Measurements from ENCODE around the gene PVR.
"Not testable (repeated sequence)": the region's sequence is repeated elsewhere in the genome, so short reads cannot be mapped to it uniquely, and the experiment has no call there.

Gene PVR

DNA sequence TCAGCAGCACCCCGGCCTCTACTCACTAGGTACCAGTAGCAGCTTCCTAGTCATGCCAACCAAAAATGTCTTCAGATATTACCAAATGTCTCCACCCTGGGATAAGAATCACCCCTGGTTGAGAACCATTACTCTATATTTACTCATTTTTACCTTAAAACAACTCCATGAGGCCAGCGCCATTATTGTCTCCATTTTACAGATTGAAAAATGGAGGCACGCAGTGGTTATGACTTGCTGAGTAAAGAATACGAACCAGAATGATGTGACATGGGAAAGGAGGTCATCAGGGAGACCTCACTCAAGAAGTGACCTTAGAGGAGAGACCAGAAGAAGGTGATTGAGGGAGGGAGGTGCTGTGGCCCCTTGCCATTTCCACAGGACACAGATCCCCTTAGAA is 29.8 kb downstream of the PVR start:
- DNase-seq (ENCODE audit: low read depth in 2 of 2) = no peak

- DNase-seq (ENCODE audit: low read depth in 2 of 2) = no peak
These were observed 31.8 kb downstream of the PVR start for GRCh38 chr19:44675521-44675920.

DNA sequence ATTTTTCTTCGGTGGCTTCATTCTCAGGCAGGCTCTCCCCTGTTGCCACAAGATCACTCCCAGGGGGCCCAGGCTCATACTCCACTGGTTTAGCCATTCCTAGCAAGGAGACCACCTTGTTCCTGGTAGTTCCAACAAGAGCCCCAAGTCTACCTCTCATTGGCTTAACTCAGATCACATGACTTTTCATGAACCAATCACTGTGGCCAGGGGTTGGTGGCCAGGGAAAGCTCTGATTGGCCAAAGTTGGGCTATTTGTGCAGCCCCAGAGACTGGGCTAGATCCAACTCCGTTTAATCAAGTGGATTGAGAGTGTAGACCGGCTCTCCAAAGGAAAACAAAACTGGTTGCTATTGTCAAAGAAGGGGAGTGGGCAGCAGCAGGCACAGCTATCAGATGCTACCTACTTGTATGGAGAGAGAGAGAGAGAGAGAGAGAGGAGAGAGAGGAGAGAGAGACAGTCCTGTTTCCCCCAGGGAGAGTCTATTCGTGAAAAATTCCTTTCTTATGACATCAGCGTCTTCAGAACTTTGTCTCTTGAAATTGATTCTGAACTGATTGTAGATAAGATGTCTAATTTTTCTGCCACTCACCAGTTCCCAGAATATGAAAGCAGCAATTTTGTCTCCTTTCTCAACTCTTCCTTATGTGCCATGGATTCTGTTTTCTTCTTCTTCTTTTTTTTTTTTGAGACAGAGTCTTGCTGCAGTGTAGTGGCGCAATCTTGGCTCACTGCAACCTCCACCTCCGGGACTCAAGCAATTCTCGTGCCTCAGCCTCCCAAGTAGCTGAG is 33.5 kb downstream of the PVR start:
- no peak for DNase-seq (ENCODE audit: low read depth in 2 of 2)

DNA sequence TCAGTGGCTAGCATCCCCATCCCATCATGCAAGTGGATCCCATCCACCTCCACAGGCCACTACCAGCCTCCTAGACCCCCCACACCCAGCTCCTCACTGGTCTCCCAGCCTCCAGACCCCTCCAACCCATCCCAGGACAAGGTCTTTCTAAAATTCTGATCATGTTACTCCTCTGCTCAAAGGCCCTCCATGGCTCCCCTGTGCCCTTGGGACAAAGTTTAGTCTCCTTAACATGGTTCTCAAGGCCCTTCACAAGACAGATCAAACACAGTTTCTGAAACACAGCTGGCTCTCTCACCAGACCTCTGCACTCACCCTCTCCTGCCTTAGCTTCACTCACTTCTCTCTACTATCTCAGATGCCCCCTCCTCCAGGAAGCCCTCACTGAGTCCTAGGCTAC is 36.8 kb downstream of the PVR start:
- DNase-seq (ENCODE audit: low read depth in 2 of 2) = no peak

GRCh38 chr19:44681992-44682790 is 38.5 kb downstream of the PVR start:
- no peak for DNase-seq (ENCODE audit: low read depth in 2 of 2)

DNA sequence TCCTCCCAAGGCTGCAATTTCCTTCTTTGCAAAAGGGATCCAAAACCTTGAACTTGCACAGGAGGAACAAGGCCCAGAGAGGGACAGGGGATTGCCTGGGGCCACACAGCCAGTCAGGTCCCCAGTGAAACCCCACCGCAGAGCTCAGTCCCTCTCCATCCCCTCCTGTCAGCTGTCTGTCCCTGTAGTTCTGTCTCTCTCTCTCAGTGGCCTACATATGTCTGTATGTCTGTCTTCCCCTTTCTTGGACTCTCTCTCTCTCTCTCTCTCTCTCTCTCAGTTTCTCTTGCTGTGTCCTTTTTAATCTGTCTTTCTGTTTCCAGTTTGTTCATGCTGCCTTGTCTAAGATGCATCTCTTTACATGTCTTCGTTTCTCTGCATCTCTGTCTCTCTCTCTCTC is 39.1 kb downstream of the PVR start:
- DNase-seq (ENCODE audit: low read depth in 2 of 2) = no peak

DNA sequence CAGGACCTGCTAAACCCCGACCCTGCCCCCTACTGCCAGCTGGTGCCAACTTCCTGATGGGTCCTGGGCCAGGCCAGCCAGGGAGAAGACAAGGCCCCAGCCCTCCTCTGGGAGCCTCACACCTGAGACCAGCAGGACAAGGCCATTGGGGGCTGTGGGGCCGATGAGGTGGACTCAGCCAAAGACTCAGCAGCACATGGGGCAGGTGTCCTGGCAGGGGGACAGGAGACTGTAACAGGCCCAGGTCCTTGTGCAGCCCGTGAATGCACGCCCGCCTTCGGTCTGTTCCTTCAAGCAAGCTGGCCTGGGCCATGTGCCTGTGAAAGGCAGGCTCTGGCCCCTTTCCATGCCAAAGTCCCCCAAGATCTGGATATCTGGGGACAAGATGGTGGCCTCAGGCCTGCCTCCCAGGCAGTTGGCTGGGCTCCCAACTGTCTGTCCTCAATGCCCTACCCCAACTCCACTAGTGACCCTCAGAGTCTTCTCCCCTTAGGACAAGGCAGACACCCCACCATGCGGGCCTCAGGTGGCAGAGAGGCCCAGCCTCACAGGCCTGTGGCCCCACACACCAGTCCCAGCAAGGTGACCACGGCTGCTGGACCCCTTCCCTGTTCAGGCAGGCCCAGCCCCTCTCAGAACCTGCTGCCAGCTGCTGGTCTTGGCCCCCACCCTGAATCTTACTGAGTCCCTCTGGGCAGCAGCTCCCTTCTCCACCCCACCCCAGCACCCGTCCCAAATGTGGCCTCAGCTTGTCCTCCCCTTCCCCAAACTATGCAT is 39.9 kb downstream of the PVR start:
- DNase-seq (ENCODE audit: low read depth in 2 of 2) = no peak

DNA sequence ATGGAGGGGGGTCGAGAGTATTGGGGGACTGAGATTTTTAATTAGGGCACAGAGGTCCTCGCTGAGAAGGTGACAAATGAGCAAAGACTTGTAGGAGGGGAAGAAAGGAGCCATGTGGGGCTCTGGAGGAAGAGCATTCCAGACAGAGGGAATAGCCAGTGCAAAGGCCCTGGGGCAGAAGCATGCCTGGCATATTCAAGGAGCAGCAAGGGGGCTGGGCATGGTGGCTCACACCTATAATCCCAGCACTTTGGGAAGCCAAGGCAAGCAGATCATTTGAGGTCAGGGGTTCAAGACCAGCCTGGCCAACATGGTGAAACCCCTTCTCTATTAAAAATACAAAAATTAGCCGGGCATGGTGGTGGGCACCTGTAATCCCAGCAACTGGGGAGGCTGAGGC is 40.7 kb downstream of the PVR start:
- not testable (repeated sequence) for DNase-seq (ENCODE audit: low read depth in 2 of 2)

- DNase-seq (ENCODE audit: low read depth in 2 of 2) = no peak
These were observed 41.5 kb downstream of the PVR start for GRCh38 chr19:44684892-44685863.

DNA sequence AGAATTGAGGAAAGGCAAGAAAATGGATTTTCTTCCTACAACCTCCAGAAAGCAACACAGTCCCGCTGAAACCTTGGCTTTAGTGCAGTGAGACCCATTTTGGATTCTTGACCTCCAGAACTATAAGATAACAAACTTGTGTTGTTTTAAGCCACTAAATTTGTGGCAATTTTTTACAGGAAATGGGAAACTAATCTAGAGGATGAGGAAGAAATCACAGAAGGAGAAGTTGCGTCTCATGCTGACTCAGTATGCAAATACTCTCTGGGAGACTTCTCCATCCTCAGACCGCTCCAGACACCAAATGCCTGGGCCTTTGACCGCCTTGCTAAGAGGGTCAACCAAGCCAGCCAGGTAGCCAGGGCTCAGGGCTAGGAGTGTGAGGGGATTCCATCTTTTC is 42.2 kb downstream of the PVR start:
- no peak for DNase-seq (ENCODE audit: low read depth in 2 of 2)

DNA sequence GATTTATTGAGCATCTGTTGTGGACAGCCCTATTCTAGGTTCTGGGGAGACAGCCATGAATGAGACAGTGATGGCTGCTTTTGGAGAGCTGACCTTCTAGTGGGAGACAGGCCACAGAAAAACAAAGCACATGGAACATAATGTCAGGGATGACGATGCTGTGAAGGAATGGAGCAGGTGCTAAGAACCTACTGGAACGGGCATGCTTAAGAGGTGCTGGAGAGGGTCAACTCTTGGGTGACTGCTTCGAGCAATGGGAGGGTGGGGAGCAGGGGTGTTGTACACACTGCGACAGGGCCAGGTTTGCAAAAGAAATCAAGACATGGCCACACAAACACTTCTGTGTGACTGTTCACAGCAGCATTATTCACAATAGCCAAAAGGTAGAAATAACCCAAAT is 43.2 kb downstream of the PVR start:
- DNase-seq (ENCODE audit: low read depth in 2 of 2) = no peak

DNA sequence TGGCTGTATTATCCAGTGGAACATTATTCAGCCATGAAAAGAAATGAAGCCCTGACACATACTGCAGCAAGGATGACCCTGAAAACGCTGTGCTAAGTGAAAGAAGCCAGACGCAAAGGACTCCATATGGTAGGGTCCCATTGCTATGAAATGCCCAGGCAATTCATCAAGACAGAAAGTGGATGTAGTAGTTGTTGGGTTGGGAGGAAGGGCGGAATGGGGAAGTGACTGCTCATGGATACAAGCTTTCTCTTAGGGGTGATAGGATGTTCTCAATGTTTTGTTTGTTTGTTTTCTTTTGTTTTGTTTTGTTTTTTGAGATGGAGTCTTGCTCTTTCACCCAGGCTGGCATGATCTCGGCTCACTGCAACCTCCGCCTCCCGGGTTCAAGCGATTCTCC is 44.2 kb downstream of the PVR start:
- no peak for DNase-seq (ENCODE audit: low read depth in 2 of 2)

GRCh38 chr19:44689290-44690130 is 45.8 kb downstream of the PVR start:
- DNase-seq (ENCODE audit: low read depth in 2 of 2) = peak; percentile 75 to 81

DNA sequence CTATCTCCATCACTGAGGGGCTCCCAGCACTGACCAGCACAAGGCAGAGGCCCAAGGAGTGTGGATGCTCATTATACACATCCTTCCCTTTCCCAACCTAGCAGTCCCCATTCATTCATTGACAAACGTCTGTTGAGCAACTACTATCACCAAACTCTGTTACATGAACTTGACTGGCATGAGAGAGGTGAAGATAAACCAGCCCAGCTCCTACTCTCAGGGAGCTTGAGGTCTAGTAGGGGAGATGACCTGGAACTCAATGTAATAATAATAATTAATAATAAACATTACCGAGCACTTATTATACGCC is 46.4 kb downstream of the PVR start:
- DNase-seq (ENCODE audit: low read depth in 2 of 2) = no peak

DNA sequence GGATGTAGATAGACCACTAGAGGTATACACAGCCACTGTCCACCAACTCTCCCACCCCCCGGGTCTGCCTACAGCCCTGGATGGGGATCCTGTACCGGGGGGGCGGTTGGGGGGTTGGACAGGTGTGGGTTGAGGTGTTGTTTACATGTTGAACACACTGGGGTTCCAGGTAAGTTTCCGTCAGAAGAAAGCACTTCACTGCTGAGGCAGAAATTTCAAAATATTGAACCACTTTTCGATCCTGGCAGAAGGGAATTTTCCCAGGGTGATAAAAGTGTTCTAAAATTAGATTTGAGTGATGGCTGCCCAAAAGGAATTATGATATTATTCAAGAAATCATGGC is 48.6 kb downstream of the PVR start:
- DNase-seq (ENCODE audit: low read depth in 2 of 2) = no peak

DNA sequence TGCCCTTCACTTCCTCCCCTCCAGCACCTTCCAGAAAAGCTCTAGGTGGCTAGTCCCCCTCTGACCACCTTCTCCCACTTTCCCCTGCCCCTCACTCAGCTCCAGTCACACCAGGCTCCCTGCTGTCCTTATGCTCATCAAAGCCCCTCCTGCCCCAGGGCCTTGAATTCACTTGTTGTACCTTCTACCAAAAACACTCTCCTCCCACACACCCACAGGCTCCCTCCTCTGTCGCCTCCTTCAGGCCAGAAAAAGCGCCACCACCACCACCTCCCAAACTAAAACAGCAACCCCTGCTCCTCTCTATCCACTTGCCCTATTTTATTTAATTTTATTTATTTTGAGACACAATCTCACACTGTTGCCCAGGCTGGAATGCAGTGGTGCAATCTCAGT is 50.5 kb downstream of the PVR start:
- DNase-seq (ENCODE audit: low read depth in 2 of 2) = peak; percentile 4 to 18

GRCh38 chr19:44696939-44697669 is 53.4 kb downstream of the PVR start:
- no peak for DNase-seq (ENCODE audit: low read depth in 2 of 2)

DNA sequence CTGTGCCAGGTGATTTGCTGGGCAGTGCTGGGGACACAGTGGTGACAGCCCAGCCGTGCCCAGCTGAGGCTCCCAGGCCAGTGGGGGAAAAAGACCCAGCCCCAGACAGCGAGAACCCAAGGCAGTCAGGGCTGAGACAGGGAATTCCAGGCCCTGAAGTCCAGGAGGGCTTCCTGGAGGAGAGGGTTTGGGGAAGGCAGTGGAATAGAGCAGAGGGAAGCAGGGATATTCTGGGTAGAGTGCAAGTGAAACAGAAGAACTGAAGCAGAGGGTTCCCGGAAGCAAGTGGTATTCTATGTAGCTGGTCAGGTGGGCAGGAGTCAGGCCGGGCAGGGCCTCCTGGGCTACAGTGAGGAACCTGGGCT is 53.9 kb downstream of the PVR start:
- DNase-seq (ENCODE audit: low read depth in 2 of 2) = no peak

DNA sequence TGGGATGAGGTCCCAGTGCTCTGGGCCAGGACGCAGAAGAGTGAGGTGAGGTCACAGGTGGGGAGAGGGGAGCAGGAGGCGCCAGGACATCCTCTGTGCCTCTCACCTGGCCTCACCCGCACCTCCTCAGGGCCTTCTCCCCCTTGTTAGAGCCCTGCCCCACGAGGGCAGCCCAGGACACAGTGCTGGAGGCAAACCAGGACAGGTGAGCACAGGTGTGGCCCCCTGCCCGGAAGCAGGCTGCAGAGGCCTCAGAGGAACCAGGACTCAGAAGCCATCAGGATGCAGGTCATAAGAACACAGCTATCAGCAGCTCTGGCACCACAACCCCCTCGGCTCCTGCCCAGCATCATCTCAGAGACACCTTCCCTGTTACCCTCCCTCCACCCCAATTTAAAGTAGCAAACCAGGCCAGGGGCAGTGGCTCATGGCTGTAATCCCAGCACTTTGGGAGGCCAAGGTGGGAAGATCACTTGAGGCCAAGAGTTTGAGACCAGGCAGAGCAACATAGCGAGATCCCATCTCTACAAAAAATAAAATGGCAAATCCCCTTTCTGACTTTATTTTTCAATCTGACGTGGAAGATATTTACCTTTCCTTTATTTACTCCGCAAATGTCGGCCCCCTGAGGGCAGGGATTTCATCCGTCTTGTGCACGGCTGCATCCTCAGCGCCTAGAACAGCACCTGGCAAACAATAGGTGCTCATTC is 54.9 kb downstream of the PVR start, which contains the start of gene CEACAM16:
TSS of gene CEACAM16 (plus strand) at position 660 of the 710 bp plus-strand sequence. CDS start 2,306 bp downstream, outside the sequence.
- DNase-seq (ENCODE audit: low read depth in 2 of 2) = no peak

Data from activated CD4-positive, alpha-beta T cell treated with anti-CD3 and anti-CD28 coated beads for 24 hours (primary cell).